Middle frontal gyrus (tissue), 1 donor: Measurements from ENCODE around the gene CNTN4.

Source experiments
- DNase-seq: peaks from one replicate; pipeline ENCODE4 v3.0.0-alpha.2; 2015; ENCODE audit warnings: low spot score; ENCODE audit errors: extremely low spot score

CNTN4 gene

DNA sequence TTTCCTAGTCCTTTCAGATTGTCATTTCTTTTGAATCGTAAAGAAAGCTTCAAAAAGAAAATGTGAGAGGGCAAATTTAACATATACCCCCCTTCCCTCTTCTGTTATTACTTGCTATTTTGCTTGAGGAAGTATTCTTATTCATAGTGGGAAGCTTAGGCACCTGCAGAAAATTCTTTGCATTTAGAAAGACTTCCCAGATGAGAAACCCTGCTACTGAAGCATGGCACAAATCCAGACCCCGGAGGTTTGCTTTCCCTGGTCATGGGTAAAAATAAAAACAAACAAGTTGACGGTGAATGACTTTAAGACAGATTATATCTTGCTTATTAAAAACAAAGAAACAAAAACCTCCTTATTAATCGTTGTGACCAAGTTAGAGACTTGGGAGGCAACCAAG is 917.6 kb downstream of the CNTN4 start:
- no peak for DNase-seq

DNA sequence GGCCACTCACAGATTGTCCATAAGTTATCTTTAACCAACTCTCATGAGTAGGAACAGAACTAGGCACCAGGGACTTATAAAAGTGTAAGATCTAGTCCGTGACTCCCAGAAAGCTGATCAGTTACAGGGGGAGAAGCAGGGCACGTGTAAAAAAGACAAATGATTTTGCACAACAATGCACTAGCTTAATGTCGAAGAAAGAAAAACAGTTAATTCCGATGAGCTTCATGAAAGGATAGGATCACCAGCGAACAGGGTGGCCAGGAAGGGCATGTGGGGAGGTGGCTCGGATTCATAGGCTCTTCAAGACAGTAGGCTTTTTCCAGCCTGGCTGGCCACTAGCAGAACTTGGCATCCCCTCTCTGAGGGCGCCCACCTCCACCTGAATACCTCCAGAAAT is 921.5 kb downstream of the CNTN4 start:
- no peak for DNase-seq

DNA sequence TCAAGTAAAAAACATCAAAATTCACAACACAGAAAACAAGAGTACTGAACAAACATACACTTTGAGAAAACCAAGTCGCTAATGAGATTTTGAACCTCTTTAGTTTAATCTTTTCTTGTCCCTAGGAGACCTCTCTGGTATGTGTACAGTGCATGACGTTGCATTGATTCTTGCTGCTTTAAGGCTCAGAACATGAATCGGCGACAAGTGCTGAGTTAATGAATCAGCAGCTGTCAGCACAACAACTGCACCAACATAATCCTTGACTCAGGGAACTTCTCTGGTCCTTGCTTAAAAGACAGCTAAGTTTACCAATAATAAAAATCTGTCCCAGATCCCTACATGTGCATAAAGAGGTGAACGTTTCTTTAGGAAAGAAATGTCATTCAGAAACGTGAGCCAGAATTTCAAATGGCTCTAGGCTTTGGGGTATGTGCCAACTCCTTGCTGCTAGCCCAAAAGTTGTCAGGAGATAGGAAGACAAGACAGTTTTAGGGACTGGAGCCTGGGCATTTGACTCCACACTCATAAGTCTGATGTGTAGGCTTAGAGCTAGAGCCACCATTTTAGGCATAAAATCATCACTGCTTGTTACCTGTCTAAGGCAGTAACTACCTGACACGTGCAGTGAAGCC is 924.6 kb downstream of the CNTN4 start:
- no peak for DNase-seq

- DNase-seq = no peak
Measured at GRCh38 chr3:3027976-3028567, 929.4 kb downstream of the CNTN4 start.

DNA sequence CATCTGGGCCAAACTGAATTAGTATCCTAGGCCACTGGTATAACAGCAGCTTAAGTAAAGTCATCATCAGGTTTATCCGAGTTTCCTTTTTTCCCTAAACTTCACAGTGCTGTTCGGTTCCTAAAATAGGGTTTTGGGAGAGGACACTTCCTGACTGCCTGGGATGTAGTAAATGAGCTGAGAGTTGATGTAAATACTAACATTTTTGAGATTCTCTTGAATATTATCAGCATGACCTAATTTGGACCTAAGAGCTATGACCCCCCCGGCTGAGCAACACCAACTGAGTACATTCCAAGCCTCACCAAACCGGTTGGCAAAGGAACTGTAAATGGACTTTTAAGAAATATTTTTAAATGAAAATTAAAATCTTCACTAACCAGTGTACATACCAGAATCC is 932.7 kb downstream of the CNTN4 start:
- DNase-seq = no peak

DNA sequence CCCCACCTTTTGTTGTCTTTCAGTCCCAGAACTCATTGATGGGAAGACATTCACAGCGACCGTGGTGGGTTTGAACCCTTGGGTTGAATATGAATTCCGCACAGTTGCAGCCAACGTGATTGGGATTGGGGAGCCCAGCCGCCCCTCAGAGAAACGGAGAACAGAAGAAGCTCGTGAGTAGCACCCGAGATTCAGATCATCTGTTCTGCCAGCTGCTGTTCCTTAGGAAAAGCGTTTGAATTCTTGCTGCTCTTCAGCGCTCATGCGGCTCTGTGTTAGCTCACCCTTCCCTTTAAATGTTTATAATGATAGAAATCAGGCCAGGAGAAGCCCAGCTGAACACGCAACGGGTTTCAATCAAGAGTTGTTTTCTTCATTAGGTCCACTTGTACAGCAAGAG is 938.5 kb downstream of the CNTN4 start:
- DNase-seq = no peak

GRCh38 chr3:3038201-3038991 is 939.7 kb downstream of the CNTN4 start:
- DNase-seq = no peak

- DNase-seq = no peak
Measured at GRCh38 chr3:3053974-3054373, 955.3 kb downstream of the CNTN4 start.

- DNase-seq = no peak
Measured at GRCh38 chr3:3059645-3060044, 961.0 kb downstream of the CNTN4 start.

DNA sequence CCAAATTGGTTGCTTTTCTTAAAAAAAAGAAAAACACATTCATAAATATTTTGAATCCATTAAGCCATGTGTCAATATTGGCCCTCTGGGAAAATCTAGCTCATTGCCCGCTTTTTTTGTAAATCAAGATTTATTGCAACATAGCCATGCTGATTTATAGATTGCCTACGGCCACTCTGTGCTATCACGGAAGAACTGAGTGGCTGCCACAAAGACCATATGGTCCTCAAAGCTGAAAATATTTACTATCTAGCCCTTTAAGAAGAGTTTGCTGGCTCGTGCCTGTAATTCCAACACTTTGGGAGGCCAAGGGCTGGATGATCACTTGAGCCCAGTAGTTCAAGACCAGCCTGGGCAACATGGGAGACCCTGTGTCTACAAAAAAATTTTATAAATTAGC is 965.6 kb downstream of the CNTN4 start:
- DNase-seq = no peak

DNA sequence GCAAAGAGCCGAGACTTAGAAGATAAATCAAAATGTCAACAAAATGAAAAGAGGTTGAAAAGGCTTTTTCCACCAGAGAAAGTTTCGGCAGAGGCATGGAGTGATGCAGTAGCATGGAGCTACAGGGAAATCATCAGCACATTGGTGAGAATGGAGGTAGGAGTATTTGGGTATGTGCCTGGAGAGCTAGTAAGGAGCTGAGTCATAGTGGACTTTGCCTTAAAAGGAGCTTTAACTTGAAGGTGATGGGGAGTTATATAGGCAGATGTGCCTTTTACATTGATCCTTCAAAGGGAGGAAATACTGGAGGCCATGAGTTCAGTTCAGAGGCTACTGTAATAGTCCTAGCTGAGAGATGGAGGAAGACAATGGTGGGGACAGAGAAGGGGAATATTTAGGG is 967.2 kb downstream of the CNTN4 start:
- DNase-seq = no peak

DNA sequence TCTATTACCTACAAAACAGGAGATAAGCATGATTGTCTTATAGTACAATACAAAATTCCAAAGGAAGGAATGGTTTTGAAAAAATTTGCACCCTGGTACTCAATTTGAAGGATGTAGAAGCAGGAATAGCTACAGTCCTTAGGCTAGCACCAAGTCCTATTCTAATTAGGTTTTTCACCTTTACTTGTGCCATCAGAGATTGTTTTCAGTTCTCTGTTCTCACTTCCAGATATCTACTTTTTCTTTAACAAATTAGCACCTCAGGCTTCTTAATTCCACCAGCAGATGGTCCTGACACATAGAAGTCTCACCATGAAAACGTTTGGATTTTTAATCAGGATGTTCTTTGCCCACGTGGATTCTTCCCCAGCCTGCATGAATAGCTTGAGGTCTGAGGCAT is 967.7 kb downstream of the CNTN4 start:
- no peak for DNase-seq

DNA sequence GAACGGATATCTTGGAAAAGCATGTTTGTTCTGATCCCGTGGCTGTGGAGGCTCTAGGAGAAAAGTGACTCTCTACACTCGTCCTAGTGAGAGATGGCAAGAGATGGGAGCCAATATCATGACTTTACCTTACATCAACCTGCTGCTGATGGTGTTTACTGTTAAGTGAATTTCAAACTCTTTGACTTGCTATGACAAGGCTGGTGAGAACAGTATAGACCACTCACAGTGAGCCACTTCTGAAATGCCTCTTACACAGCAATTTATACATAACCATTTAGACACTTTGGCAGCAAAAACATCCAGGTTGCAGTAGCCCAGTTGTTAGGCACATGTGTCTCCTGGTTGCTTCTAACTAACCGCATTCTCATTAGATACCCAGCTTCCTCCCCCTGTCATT is 968.2 kb downstream of the CNTN4 start:
- no peak for DNase-seq

DNA sequence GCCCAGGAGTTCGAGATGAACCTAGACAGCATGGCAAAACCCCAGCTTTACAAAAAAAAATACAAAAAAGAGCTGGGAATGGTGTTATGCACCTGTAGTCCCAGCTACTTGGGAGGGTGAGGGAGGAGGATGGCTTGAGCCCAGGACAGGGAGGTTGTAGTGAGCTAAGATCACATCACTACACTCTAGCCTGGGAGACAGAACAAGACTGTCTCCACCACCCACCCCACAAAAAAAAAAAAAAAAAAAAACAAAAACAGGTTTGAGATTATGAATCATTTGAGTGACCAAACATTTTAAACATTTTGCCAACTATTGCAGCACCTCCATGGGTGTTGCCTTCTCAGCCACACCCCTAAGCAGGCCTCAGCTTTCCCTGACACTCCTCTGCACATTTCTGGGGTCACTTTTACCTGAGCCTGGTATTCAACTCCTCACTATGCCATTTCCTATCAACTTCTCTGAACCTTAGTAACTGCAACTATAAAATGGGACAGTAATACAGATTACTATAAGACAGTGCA is 969.8 kb downstream of the CNTN4 start:
- no peak for DNase-seq

DNA sequence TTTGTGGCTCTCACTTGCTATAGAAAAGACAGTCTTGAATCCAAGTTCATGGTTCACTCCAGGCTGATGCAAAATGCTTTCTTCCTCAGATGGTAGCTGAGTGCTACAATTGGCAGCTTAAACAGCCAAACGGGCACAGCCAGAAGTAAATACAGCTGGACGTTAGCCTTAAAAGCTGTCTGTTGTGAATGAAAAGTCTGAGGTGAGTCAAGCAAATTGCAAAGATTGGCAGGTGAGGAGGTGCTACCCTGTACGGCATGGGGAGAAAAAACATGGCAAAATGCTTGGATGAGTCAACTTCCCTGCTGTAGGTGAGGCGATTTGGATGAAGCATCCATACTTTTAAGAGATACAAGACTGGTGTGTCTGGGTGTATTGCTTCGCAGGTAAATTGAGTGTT is 971.1 kb downstream of the CNTN4 start:
- DNase-seq = no peak

DNA sequence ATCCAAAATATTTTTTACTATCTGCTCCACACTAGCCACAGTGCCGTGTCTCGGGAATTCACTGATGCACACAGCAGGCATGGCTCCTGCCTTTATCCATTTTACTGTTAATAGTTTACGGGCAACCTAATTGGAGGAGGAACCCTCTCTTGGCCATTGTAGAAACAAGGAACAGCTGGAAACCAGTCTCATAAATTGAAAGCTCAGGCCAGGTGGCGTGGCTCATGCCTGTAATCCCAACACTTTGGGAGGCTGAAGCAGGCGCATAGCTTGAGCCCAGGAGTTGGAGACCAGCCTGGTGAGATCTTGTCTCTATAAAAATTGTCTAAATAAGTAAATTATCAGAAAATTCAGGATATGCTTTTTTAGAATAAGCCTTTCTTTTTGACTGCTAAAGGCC is 972.5 kb downstream of the CNTN4 start:
- no peak for DNase-seq

GRCh38 chr3:3074551-3075257 is 976.0 kb downstream of the CNTN4 start:
- DNase-seq = no peak

GRCh38 chr3:3080309-3080708 is 981.6 kb downstream of the CNTN4 start:
- no peak for DNase-seq

- DNase-seq = no peak
Measured at GRCh38 chr3:3081381-3082233, 982.9 kb downstream of the CNTN4 start.

DNA sequence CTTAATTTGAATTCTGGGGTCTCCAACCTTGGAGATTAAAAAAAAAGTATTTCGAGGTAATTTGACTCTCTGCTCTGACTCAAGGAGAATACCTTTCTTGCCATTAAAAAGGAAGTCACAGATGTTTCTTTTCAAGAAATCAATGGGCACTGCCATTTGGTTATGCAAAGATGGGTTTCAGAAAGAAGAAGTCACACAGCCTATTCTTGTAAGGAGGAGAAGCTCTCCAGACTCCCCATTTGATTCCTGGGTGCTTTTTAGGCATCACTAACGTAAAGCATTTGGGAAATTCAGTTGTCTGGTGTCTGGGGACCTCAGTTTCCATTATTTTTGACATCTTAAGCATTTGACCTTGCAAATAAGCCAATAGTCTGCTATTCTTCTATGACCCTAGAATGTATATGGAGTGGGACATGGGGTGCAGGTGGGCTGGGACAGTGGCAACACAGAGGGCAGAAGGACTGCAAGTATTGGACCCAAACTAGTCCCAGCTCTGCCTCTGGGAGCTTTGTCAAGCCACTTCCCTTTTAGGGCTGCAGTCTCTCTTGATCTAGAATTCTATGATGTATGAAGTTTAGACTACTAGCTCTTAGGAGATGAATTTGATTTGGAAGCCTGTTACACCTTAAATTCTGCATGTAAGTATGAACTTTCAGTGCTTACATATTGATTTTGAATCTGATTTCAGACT is 983.7 kb downstream of the CNTN4 start:
- no peak for DNase-seq
